GM12873 (cell line): ENCODE results near the gene VPS41.

Experiments used
- TF ChIP-seq, protein P1 (sequence below): IDR thresholded peaks from 2 replicates; pipeline ENCODE4 v1.5.1; 2012; ENCODE audit warnings: low read depth, mild to moderate bottlenecking, moderate library complexity, low read length, control low read depth; ENCODE audit not compliant: insufficient read depth; ENCODE audit errors: missing control alignments

Gene VPS41

GRCh38 chr7:38908759-38909335 lies at the start of gene VPS41:
Gene VPS41 (minus strand): TSS chr7:38909191. CDS start chr7:38909174, 17 bp downstream.
- TF ChIP-seq, protein P1, sequence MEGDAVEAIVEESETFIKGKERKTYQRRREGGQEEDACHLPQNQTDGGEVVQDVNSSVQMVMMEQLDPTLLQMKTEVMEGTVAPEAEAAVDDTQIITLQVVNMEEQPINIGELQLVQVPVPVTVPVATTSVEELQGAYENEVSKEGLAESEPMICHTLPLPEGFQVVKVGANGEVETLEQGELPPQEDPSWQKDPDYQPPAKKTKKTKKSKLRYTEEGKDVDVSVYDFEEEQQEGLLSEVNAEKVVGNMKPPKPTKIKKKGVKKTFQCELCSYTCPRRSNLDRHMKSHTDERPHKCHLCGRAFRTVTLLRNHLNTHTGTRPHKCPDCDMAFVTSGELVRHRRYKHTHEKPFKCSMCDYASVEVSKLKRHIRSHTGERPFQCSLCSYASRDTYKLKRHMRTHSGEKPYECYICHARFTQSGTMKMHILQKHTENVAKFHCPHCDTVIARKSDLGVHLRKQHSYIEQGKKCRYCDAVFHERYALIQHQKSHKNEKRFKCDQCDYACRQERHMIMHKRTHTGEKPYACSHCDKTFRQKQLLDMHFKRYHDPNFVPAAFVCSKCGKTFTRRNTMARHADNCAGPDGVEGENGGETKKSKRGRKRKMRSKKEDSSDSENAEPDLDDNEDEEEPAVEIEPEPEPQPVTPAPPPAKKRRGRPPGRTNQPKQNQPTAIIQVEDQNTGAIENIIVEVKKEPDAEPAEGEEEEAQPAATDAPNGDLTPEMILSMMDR: no peak

DNA sequence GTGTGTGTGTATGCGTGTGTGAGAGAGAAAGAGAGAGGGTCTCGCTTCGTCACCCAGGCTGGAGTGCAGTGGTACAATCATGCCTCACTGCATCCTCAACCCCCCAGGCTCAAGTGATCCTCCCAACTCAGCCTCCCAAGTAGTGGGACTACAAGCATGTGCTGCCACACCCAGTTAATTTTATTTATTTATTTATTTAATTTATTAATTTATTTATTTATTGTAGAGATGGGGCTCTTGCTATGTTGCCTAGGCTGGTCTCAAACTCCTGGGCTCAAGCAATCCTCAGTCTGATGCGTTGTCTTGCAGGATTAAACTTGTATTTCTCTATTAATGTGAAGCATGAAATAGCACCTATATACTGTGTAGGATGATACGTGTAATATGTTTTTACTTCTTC lies 46.9 kb upstream of the VPS41 start:
- TF ChIP-seq, protein P1: no peak

DNA sequence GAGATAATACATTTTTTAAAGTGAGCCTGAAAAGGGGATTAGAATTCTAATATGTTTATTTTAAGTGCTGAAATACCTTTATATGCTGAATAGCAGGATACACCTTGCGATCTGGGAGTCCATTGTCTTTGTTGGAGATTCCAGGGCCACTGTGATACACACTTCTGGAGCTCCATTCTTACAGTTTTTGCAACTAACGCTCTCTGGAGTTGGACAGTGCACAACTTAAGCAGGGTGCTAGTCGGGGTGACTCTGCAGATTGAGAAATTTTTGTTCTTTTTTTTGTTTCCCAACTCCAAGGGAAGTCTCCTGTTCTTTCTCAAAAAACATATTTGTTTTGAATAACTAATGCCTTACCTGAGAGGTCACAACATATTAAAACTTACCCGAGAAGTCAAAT lies 45.0 kb upstream of the VPS41 start:
- TF ChIP-seq, protein P1: no peak

DNA sequence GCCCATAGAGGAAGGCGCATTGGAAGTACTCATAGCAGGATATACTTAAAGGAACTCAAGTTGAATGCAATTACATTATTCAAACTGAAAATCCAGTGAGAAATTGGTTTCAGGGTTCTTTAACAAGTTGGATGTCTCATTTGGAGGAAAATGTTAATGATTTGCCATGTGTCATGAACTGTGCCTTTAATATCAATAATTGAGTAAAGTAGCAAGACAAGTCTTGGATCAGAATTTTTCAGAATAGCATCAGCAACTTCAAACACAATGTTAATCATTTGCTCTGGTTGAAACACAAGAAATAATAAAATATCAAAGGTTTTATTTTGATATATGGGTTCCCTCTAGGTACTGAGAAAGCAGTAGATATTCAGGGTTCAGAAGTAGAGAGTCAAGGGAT lies 44.2 kb upstream of the VPS41 start:
- TF ChIP-seq, protein P1: no peak

DNA sequence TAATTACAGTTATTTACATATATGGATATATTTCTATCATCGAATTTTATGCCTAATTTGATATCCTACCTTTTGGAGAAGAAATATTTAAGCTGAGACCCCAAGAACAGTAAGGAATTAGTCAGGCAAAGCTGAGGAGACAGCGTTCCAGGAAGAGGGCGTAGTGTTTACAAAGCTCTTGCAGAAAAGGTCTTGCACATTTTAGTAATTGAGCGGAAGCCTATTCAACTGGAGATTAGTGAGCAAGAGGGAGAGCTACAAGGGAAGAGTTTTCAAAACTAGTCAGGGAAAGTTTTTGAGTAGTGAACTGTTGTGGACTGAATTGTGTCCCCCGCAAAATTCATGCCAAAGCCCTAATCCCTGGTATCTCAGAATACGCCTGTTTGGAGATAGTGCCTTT lies 42.2 kb upstream of the VPS41 start:
- TF ChIP-seq, protein P1: no peak

GRCh38 chr7:38950309-38950708 lies 41.3 kb upstream of the VPS41 start:
- TF ChIP-seq, protein P1: no peak

GRCh38 chr7:38942431-38943051 lies 33.5 kb upstream of the VPS41 start:
- TF ChIP-seq, protein P1: no peak
